GM12878 (cell line): Measurements from ENCODE around the gene BLNK. TPM values are rescaled to one million over a fixed set of nuclear protein-coding genes. Genes with fewer than 3 reads are reported as not detected.

ENCODE experiments used
- ATAC-seq: fragments of 200-7000 bp; cut with Tn5 transposase; 3 replicates; pipeline ENCODE4 v1.9.1; 2020; ENCODE audit warnings: mild to moderate bottlenecking, moderate library complexity
- BruUV-seq: library from RNA; stranded (reverse); fragments of 400-500 nt; replicated peaks from 2 replicates; lab custom pipeline; 2021; lab: Mats Ljungman, UMichigan
- CTCF ChIA-PET: fragments of 300-600 bp; sonication (Branson Sonifier 250); formaldehyde crosslinking; extraction: SDS; loops from one replicate; lab custom pipeline; 2021; ENCODE audit warnings: inconsistent platforms; lab: Yijun Ruan, JAX
- POLR2A ChIA-PET: fragments of 350-600 bp; formaldehyde crosslinking; extraction: SDS; loops from one replicate; lab custom pipeline; 2021; ENCODE audit warnings: inconsistent platforms; lab: Charles Lee
- RAD21 ChIA-PET: fragments of 300-600 bp; sonication (Branson Sonifier 250); formaldehyde crosslinking; loops from one replicate; lab custom pipeline; 2023; ENCODE audit warnings: antibody characterized with exemption; ENCODE audit not compliant: unreplicated experiment; lab: Charles Lee
- SMC1A ChIA-PET: fragments of 300-600 bp; sonication (Branson Sonifier 250); formaldehyde crosslinking; loops from one replicate; lab custom pipeline; 2023; ENCODE audit not compliant: unreplicated experiment, uncharacterized antibody; lab: Charles Lee
- DNase-seq: peaks from one replicate; pipeline ENCODE4 v3.0.0-alpha.2; 2011; ENCODE audit warnings: low read depth, low spot score
- FAIRE-seq: peaks from 3 replicates; lab custom pipeline; 2011; peaks lifted over from hg19 to GRCh38; lab: Jason Lieb, UNC
- H2AFZ ChIP-seq: 2 replicates; pipeline ENCODE4 v1.6.0; 2011; ENCODE audit warnings: low read depth, low read length, control low read depth; ENCODE audit not compliant: control insufficient read depth
- H3K27ac ChIP-seq: 2 replicates; pipeline ENCODE4 v1.5.1; 2011; ENCODE audit warnings: control low read depth; ENCODE audit not compliant: control insufficient read depth, insufficient read depth
- H3K27me3 ChIP-seq, 2 experiments: replicated peaks in 1 of 2; 2 replicates each; pipeline versions ENCODE4 v1.6.0 to v1.6.1; 2011; ENCODE audit warnings: low read length in 1 of 2; ENCODE audit not compliant: control insufficient read depth in 2 of 2, insufficient read depth in 2 of 2
- H3K36me3 ChIP-seq, 2 experiments: 2 replicates each; pipeline ENCODE4 v1.5.1; 2011; ENCODE audit warnings: low read length in 1 of 2; ENCODE audit not compliant: control insufficient read depth in 2 of 2, insufficient read depth in 2 of 2
- H3K4me1 ChIP-seq: 2 replicates; pipeline ENCODE4 v1.6.1; 2011; ENCODE audit warnings: mild to moderate bottlenecking, low read length, moderate library complexity, mixed read lengths; ENCODE audit not compliant: control insufficient read depth, insufficient read depth
- H3K4me2 ChIP-seq: 2 replicates; pipeline ENCODE4 v1.6.0; 2011; ENCODE audit warnings: control low read depth; ENCODE audit not compliant: control insufficient read depth, insufficient read depth
- H3K4me3 ChIP-seq: fragments of 200-600 bp; sonication (generic); 2 replicates; pipeline ENCODE4 v1.5.1; 2016
- H3K79me2 ChIP-seq: 2 replicates; pipeline ENCODE4 v1.6.0; 2011; ENCODE audit warnings: low read length; ENCODE audit not compliant: control insufficient read depth, insufficient read depth
- H3K9ac ChIP-seq: 2 replicates; pipeline ENCODE4 v1.8.0; 2011; ENCODE audit warnings: low read length, control low read depth, mixed read lengths; ENCODE audit not compliant: control insufficient read depth, insufficient read depth
- H3K9me3 ChIP-seq: replicated peaks from 3 replicates; pipeline ENCODE4 v1.5.1; 2011; ENCODE audit warnings: mild to moderate bottlenecking, low read length; ENCODE audit not compliant: control insufficient read depth, insufficient read depth
- H4K20me1 ChIP-seq: 2 replicates; pipeline ENCODE4 v1.6.0; 2011; ENCODE audit not compliant: control insufficient read depth, insufficient read depth
- EED ChIP-seq: sonication (generic); IDR thresholded peaks from 2 replicates; pipeline ENCODE4 v1.6.1; 2016; ENCODE audit warnings: antibody characterized with exemption, low read depth
- NBN ChIP-seq: fragments of 450-650 bp; IDR thresholded peaks from 2 replicates; pipeline ENCODE4 v1.6.1; 2016
- NRF1 ChIP-seq: conservative IDR thresholded peaks from 2 replicates; pipeline ENCODE4 v1.6.1; 2011; ENCODE audit warnings: mild to moderate bottlenecking, low read depth, low read length, improper control_type of control experiment
- PKNOX1 ChIP-seq: fragments of 450-650 bp; IDR thresholded peaks from 2 replicates; pipeline ENCODE4 v1.6.1; 2016; ENCODE audit warnings: mild to moderate bottlenecking
- POLR2AphosphoS5 ChIP-seq: IDR thresholded peaks from 2 replicates; pipeline ENCODE4 v1.6.1; 2011; ENCODE audit warnings: mild to moderate bottlenecking, low read length, inconsistent platforms
- PRDM15 ChIP-seq: fragments of 450-650 bp; formaldehyde crosslinking; IDR thresholded peaks from 2 replicates; pipeline ENCODE4 v1.4.0; 2020; ENCODE audit warnings: mild to moderate bottlenecking, moderate library complexity
- RBBP5 ChIP-seq: fragments of 200-600 bp; sonication (generic); conservative IDR thresholded peaks from 2 replicates; pipeline ENCODE4 v1.6.1; 2016
- SIN3A ChIP-seq: IDR thresholded peaks from 2 replicates; pipeline ENCODE4 v1.6.1; 2012; ENCODE audit warnings: low read depth, low read length, improper control_type of control experiment
- SRF ChIP-seq, 2 experiments: IDR thresholded peaks; 2 replicates each; pipeline ENCODE4 v1.6.1; 2011; ENCODE audit warnings: low read depth in 2 of 2, low read length in 2 of 2, mild to moderate bottlenecking in 1 of 2, moderate library complexity in 1 of 2
- SUZ12 ChIP-seq: fragments of 200-600 bp; sonication (generic); IDR thresholded peaks from one replicate; pipeline ENCODE4 v1.6.1; 2018; ENCODE audit warnings: antibody characterized with exemption, mild to moderate bottlenecking; ENCODE audit not compliant: unreplicated experiment
- ZBTB33 ChIP-seq: fragments of 450-650 bp; IDR thresholded peaks from 2 replicates; pipeline ENCODE4 v1.6.1; 2017; ENCODE audit warnings: mild to moderate bottlenecking
- ZNF622 ChIP-seq: fragments of 450-650 bp; IDR thresholded peaks from 2 replicates; pipeline ENCODE4 v1.6.1; 2017; ENCODE audit warnings: mild to moderate bottlenecking, inconsistent platforms
- ZNF687 ChIP-seq: fragments of 450-650 bp; IDR thresholded peaks from 2 replicates; pipeline ENCODE4 v1.6.1; 2017; ENCODE audit warnings: mild to moderate bottlenecking, moderate library complexity
- WGBS: methylation state at CpG from one replicate; pipeline ENCODE4 v1.1.6; 2016; ENCODE audit warnings: low lambda C conversion rate; ENCODE audit not compliant: insufficient replicate concordance, insufficient coverage; ENCODE audit errors: missing lambda C conversion rate; 5-methylcytosine and 5-hydroxymethylcytosine counted together
- in situ Hi-C: fragments of 300-500 bp; cut with MboI; formaldehyde crosslinking; loops from 9 replicates; pipeline ENCODE4 v1.14.3; 2018; ENCODE audit warnings: mixed read lengths
- intact Hi-C: fragments of 100-400 bp; cut with micrococcal nuclease; formaldehyde crosslinking; loops from one replicate; pipeline ENCODE4 v1.14.2; 2022; ENCODE audit not compliant: unreplicated experiment
- polyA plus RNA-seq, 11 experiments: library from polyadenylated mRNA; depleted of rRNA in 4 of 11; unstranded in 6 of 11; stranded (reverse) in 5 of 11; fragments of >200 nt; fragmentation: Nextera tagmentation in 4 of 11; fragmentation: Illumina TruSeq in 1 of 11; extraction: Ambion mirVana in 4 of 11; extraction: Trizol in 1 of 11; gene quantifications; 1 replicate in 1 of 11; 2 replicates in 10 of 11; pipeline versions ENCODE4 v1.2.1 to v1.2.3, GENCODE V29; 2011 to 2016; ENCODE audit warnings: inconsistent platforms in 2 of 11, missing spikeins in 2 of 11, low read depth in 1 of 11
- total RNA-seq, 4 experiments: library from RNA; depleted of rRNA in 3 of 4; stranded (reverse); fragments of >200 nt in 3 of 4; fragmentation: Illumina TruSeq in 1 of 4; extraction: Trizol in 1 of 4; gene quantifications; 2 replicates each; pipeline versions ENCODE4 v1.2.1 to v1.2.3, GENCODE V29; 2013 to 2021

The BLNK gene
- total and polyA plus RNA-seq, 10 of the 15 experiments (the other 5 are each of a cell fraction or from before 2014, with no cell fraction given): 79.5 to 201 (median 139) TPM

GRCh38 chr10:96264938-96265337, 6.4 kb downstream of the BLNK start:
- DNase-seq: no peak
- peak overlapping the region; percentile 85 for H3K4me2 ChIP-seq
- TF ChIP-seq POLR2AphosphoS5 (no peak), EED (no peak), ZNF687 (no peak), SUZ12 (no peak), PRDM15 (CRISPR knock-in tag) (no peak), ZNF622 (no peak), ZBTB33 (no peak), NBN (no peak), PKNOX1 (no peak), SIN3A (no peak), RBBP5 (no peak), SRF (IDR thresholded peaks at IDR 0.05; ENCODE audit: low read depth in 2 of 2, low read length in 2 of 2) (no peak), NRF1 (no peak)

More at GRCh38 chr10:96264938-96265337, 6.4 kb downstream of the BLNK start:
- Histone ChIP-seq H3K4me1 (peaks cover 29% of the 10 kb centered on the region), H3K36me3 (peaks cover 5 to 14% of the 10 kb centered on the region in 2 experiments), H3K9ac (no peak overlapping the region), H3K79me2 (peaks cover 100% of the 10 kb centered on the region), H2AFZ (no peak overlapping the region), H3K27ac (peak overlapping the region; percentile 21; the same call in 1 of the 2 replicates), H3K27me3 (no peaks in the 10 kb centered on the region), H3K4me3 (peak overlapping the region; percentile 89), H3K9me3 (no peaks in the 10 kb centered on the region), H4K20me1 (no peaks in the 10 kb centered on the region; the same call in 1 of the 2 replicates)
- CTCF ChIA-PET: interaction anchor here (1.0 to 15.0 kb wide), 6 partner anchors 10 to 31 kb away, joined by 3 to 219 read pairs (median 6); no protein-coding TSS in a partner anchor
- no TSS peak for BruUV-seq
- SMC1A ChIA-PET: interaction anchor here (1.0 to 9.9 kb wide), 6 partner anchors 12 to 30 kb away, joined by 3 to 140 read pairs (median 4); no protein-coding TSS in a partner anchor
- over 99% methylated on average over 4 of the region's 4 CpGs for WGBS
- RAD21 ChIA-PET: interaction anchor here (2.0 to 19.3 kb wide), 5 partner anchors 15 to 35 kb away, joined by 4 to 362 read pairs (median 159); no protein-coding TSS in a partner anchor
- ATAC-seq (no peak), FAIRE-seq (no peak)
- POLR2A ChIA-PET: interaction anchor here (1.0 to 3.8 kb wide), 6 partner anchors 19 to 35 kb away, joined by 4 to 21 read pairs (median 9); no protein-coding TSS in a partner anchor
- in situ Hi-C loops (no loop called here), intact Hi-C loops (loop anchor here (2.0 kb wide), 1 partner anchor 14 kb away; no protein-coding TSS in a partner anchor)
